Activated naive CD4-positive, alpha-beta T cell treated with anti-CD3 and anti-CD28 coated beads, Interleukin-2, amount 10 ng/mL, durations not matched to agents 7 days and 5 days (primary cell): ENCODE results near the gene ADGRA1.

Source experiments
- CTCF ChIA-PET: fragments of 350-600 bp; sonication (Branson Sonifier 250); formaldehyde crosslinking; loops from one replicate; lab custom pipeline; 2021; ENCODE audit warnings: antibody characterized with exemption; lab: Charles Lee
- DNase-seq: peaks from one replicate; pipeline ENCODE4 v3.0.0-alpha.2; 2020
- H3K27ac Mint-ChIP-seq: one replicate; pipeline ENCODE4 v1.8.0; 2021; ENCODE audit warnings: mild to moderate bottlenecking, moderate library complexity, mixed read lengths
- H3K27me3 Mint-ChIP-seq: one replicate; pipeline ENCODE4 v1.8.0; 2021; ENCODE audit warnings: mild to moderate bottlenecking, mixed read lengths
- H3K36me3 Mint-ChIP-seq: one replicate; pipeline ENCODE4 v1.8.0; 2021; ENCODE audit warnings: mixed read lengths
- H3K4me1 Mint-ChIP-seq: one replicate; pipeline ENCODE4 v1.8.0; 2021; ENCODE audit warnings: mixed read lengths
- H3K4me3 Mint-ChIP-seq: one replicate; pipeline ENCODE4 v1.8.0; 2021; ENCODE audit warnings: mild to moderate bottlenecking, moderate library complexity, mixed read lengths
- H3K9me3 Mint-ChIP-seq: one replicate; pipeline ENCODE4 v1.8.0; 2021; ENCODE audit warnings: mixed read lengths

Gene ADGRA1

DNA sequence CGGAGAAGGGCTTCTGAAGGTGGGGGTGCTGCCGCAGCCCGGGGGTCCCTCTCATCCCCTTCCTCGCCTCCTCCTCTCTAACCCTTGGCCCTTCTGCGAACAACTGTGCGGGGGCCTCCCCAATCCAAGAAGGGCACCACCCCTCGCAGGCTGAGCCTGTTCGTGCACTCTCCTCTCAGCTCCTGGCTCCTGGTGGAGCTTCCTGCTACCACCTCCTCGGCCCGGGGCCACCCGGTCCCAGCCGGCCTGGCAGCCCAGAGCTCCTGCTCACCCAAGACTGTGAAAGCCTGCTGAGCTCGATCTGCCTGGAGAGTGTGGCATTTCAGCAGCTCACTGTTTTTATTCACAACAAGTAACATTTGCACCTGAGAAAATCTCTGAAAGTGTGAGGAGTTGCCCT is 2.4 kb downstream of the ADGRA1 start:
- CTCF ChIA-PET: no interaction called here
- no peak overlapping the region for H3K4me3 Mint-ChIP-seq
- H3K9me3 Mint-ChIP-seq: no peaks in the 10 kb centered on the region
- peaks cover 49% of the 10 kb centered on the region for H3K27me3 Mint-ChIP-seq
- no peaks in the 10 kb centered on the region for H3K36me3 Mint-ChIP-seq
- no peaks in the 10 kb centered on the region for H3K4me1 Mint-ChIP-seq
- DNase-seq: no peak
- no peak overlapping the region for H3K27ac Mint-ChIP-seq

DNA sequence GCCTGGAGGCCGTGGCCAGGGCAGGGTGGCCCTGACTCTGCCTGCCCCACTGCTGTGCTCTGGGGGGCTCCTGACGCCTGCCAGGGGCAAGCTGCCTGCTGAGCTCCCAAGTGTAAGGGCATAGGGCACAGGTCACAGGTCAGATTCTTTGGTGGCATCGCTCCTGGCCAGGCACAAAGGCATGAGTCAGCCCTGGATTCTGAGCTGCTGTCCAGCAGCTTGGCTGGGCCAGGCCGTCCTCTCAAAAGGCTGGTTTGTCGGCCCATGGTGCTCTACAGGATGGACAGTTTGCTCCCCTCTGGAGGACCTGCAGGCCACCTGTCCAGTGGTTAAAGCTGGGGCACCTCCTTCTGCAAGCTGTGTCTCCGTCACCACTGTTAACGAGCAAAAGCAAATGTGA is 2.9 kb downstream of the ADGRA1 start:
- Mint-ChIP-seq H3K27me3 (peaks cover 49% of the 10 kb centered on the region), H3K9me3 (no peaks in the 10 kb centered on the region), H3K27ac (no peak overlapping the region), H3K4me3 (no peak overlapping the region), H3K36me3 (no peaks in the 10 kb centered on the region), H3K4me1 (no peaks in the 10 kb centered on the region)
- CTCF ChIA-PET: no interaction called here
- no peak for DNase-seq

DNA sequence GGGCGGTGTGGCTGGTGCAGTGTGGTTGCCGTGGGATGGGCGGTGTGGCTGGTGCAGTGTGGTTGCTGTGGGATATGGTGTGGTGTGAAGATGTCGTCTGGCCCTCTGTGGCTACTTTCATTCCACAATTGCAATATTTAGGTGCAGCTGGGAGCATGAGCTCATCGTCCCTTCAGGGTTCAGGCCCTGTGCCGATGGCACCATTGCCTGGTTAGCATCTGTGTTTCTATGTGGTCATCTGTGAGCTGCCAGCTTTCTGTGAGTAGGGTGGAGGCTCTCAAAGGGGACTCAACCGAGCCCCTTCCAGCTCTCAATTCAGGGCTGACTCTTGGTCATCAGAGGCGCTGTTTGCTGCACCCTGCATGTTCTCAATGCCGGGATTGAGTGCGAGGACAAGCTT is 3.6 kb downstream of the ADGRA1 start:
- CTCF ChIA-PET: no interaction called here
- no peaks in the 10 kb centered on the region for H3K36me3 Mint-ChIP-seq
- no peaks in the 10 kb centered on the region for H3K4me1 Mint-ChIP-seq
- no peaks in the 10 kb centered on the region for H3K9me3 Mint-ChIP-seq
- H3K4me3 Mint-ChIP-seq: no peak overlapping the region
- peaks cover 45% of the 10 kb centered on the region for H3K27me3 Mint-ChIP-seq
- H3K27ac Mint-ChIP-seq: no peak overlapping the region
- DNase-seq: no peak

DNA sequence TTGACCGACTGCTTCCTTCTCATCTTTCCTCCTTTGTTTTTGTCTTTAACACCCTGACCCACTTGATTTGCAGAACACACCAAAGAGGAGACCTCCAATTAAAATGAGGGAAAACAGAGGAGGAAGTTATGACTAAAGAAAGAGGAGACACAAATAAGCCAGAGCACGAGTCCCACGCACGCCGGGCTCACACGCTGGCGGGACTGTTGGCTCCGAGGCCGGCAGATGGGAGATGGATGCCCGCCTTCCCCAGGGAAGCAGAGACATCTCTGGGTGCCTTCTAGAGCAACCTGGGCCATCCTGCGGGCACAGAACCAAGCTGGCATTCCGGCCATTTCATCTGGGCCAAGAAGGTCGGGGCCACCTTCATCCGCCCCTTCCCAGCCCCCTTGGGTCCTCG is 5.6 kb downstream of the ADGRA1 start:
- Mint-ChIP-seq H3K4me1 (no peaks in the 10 kb centered on the region), H3K27me3 (peaks cover 25% of the 10 kb centered on the region), H3K9me3 (no peaks in the 10 kb centered on the region), H3K27ac (no peak overlapping the region), H3K4me3 (no peak overlapping the region), H3K36me3 (no peaks in the 10 kb centered on the region)
- CTCF ChIA-PET: no interaction called here
- no peak for DNase-seq

DNA sequence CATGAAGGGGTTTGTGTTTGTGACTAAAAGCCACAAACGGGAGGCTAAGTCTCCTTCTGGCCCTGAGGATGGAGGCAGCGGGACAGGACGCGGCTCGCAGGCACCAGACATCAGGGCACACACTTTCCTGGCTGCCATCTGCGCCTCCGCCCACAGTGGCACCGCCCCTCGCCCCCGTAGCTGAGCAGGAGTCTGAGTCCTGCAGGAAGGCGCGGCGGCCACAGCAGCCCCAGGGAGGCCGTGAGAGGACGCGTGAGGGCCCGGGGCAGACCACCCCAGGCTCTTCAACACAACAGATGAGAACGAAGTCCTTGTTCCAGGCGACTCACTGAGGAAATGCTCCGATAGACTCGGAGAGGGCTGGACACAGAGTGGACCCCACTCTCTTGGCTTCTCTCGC is 6.6 kb downstream of the ADGRA1 start:
- peaks cover 15% of the 10 kb centered on the region for H3K27me3 Mint-ChIP-seq
- CTCF ChIA-PET: no interaction called here
- H3K4me3 Mint-ChIP-seq: no peak overlapping the region
- no peak overlapping the region for H3K27ac Mint-ChIP-seq
- DNase-seq: no peak
- H3K36me3 Mint-ChIP-seq: no peaks in the 10 kb centered on the region
- H3K4me1 Mint-ChIP-seq: no peaks in the 10 kb centered on the region
- no peaks in the 10 kb centered on the region for H3K9me3 Mint-ChIP-seq

DNA sequence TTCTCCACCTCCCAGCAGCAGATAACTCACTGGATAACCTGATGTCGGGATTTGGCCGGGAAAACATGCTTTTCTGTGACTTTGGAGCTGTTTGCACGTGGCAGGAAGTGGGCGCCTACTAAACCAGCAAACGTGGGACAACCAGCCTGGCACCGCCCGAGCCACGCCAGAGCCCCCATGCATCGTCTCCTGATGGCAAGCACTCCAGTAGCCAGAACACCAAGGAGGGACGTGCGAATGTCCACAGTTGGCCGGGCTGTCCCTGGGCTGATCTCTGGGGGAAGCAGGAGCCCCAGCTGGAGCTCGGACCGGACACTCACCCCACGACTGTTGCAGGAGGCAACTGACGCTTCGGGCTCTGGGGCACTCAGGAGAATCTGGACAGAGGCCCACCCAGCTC is 7.1 kb downstream of the ADGRA1 start:
- Mint-ChIP-seq H3K36me3 (no peaks in the 10 kb centered on the region), H3K9me3 (no peaks in the 10 kb centered on the region), H3K27me3 (peaks cover 10% of the 10 kb centered on the region), H3K4me1 (no peaks in the 10 kb centered on the region), H3K27ac (no peak overlapping the region), H3K4me3 (no peak overlapping the region)
- CTCF ChIA-PET: no interaction called here
- DNase-seq: no peak

DNA sequence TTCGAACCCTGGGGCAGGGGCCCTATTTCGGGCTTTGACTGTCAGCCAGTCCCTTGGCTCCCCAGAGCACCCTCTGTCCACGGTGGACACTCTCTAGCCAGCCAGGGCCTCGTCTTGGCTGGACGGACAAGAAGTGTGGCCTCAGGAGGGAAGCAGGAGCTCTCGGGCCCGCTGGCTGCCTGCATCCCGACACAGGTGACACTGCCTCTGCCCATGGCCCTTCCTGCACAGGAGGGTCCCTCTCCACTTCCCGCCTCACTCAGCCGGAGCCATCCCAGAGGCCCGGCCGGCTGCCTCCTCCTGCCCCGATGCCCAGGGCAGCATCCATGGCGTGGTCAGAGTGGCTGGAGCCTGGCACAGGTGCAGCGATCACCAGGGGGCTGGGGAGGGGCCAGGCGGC is 7.9 kb downstream of the ADGRA1 start:
- H3K4me3 Mint-ChIP-seq: no peak overlapping the region
- H3K27me3 Mint-ChIP-seq: peaks cover 5% of the 10 kb centered on the region
- CTCF ChIA-PET: no interaction called here
- no peaks in the 10 kb centered on the region for H3K36me3 Mint-ChIP-seq
- no peak for DNase-seq
- H3K4me1 Mint-ChIP-seq: no peaks in the 10 kb centered on the region
- H3K27ac Mint-ChIP-seq: no peak overlapping the region
- no peaks in the 10 kb centered on the region for H3K9me3 Mint-ChIP-seq

DNA sequence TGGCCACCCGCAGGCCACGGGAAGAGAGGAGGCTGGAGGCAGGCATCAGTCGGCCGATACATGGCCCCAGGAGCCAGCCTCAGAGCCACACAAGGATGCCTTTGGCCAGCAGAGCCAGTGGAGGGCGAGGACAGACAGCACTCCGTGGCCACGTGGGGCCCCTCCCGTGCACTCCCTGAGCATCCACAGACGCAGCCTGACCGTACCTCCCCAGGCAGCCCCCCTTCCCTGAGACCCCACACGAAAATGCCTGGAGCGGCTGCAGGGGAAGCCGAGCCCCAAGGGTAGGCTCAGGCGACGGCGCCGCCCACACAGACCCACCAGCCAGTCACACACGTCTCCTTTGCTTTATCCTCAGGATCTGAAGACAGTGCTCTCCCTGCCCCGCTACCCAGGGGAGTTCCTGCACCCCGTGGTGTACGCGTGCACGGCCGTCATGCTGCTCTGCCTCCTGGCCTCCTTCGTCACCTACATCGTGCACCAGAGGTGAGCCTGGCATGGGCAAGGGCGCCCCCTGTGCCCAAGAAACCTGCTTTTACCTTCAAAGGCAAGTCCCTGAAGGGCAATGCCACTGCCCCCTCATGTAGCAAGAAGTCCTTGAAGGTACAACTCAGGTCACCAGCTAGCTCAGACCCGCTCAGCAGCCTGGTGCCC is 9.0 kb downstream of the ADGRA1 start:
- CTCF ChIA-PET: no interaction called here
- Mint-ChIP-seq H3K36me3 (no peaks in the 10 kb centered on the region), H3K27ac (no peak overlapping the region), H3K9me3 (no peaks in the 10 kb centered on the region), H3K27me3 (peaks cover 15% of the 10 kb centered on the region), H3K4me3 (no peak overlapping the region), H3K4me1 (no peaks in the 10 kb centered on the region)
- DNase-seq: no peak

DNA sequence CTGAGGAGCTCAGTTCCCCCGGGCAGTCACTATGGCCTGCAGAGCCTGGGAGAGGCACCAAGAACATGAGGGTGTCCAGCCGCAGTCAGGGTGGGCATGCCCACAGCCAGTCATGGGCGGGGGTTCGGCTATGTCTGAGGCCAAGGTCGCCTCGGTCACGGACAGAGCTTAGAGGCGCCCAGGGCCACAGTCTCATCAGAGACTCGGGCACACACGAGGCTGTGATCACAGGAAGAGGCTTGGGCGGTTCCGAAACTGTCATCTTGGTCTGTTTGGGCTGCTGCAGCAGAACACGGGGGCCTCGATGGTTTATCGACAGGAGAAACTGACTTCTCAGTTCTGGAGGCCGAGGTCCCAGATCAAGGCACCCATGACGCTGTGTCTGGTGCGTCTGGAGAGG is 9.7 kb downstream of the ADGRA1 start:
- Mint-ChIP-seq H3K27me3 (peaks cover 19% of the 10 kb centered on the region), H3K27ac (no peak overlapping the region), H3K4me3 (no peak overlapping the region), H3K36me3 (no peaks in the 10 kb centered on the region), H3K4me1 (no peaks in the 10 kb centered on the region), H3K9me3 (no peaks in the 10 kb centered on the region)
- CTCF ChIA-PET: no interaction called here
- no peak for DNase-seq

DNA sequence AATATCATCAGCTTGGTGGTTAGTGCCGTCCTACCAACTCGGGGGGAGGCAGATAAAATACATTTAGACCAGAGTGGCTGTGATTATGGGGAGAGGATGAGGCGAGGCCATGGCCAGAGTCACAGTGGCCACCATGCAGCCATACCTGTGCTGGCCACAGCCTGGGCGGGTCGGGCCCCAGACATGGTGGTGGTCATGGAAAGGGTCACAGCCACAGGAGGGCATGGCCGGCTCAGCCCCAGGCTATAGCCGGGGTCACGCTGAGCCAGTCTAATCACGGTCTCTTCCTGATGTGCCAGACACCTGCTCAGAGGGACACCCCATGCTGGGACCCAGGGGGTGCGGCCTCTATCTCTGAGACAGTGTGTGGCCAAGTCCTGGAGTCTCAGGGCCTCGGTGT is 10.2 kb downstream of the ADGRA1 start:
- no peak overlapping the region for H3K4me3 Mint-ChIP-seq
- peaks cover 19% of the 10 kb centered on the region for H3K27me3 Mint-ChIP-seq
- H3K9me3 Mint-ChIP-seq: no peaks in the 10 kb centered on the region
- H3K36me3 Mint-ChIP-seq: no peaks in the 10 kb centered on the region
- H3K27ac Mint-ChIP-seq: no peak overlapping the region
- DNase-seq: no peak
- CTCF ChIA-PET: no interaction called here
- H3K4me1 Mint-ChIP-seq: no peaks in the 10 kb centered on the region

DNA sequence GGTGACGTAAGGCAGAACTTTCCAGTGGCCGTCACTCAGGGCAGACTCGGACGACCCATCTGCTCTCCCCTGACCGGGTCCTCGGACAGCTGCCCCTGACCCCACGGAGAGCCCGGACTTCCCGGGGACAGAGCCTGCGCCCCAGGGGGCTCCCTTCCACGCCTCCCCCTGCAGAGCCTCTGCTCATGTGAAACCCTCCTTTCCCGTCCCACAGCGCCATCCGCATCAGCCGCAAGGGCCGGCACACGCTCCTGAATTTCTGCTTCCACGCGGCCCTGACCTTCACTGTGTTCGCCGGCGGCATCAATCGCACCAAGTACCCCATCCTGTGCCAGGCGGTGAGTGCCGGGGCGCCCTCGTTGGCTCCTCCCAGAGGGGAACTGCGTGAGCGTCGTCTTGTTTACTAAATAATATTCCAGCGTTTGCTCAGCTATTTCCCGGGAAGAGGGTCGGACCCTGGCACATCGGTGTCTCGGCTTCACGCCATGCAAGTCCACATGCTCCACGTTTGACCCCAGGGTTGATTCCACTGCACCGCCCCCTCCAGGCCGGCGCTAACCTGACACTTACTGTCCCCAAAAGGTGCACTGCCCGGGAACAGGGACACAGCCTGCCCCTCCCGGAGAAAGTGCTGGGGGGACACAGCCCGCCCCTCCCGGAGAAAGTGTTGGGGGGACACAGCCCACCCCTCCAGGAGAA is 10.9 kb downstream of the ADGRA1 start:
- no peak overlapping the region for H3K27ac Mint-ChIP-seq
- no peaks in the 10 kb centered on the region for H3K4me1 Mint-ChIP-seq
- CTCF ChIA-PET: no interaction called here
- DNase-seq: no peak
- H3K36me3 Mint-ChIP-seq: no peaks in the 10 kb centered on the region
- peaks cover 21% of the 10 kb centered on the region for H3K27me3 Mint-ChIP-seq
- H3K9me3 Mint-ChIP-seq: no peaks in the 10 kb centered on the region
- no peak overlapping the region for H3K4me3 Mint-ChIP-seq

DNA sequence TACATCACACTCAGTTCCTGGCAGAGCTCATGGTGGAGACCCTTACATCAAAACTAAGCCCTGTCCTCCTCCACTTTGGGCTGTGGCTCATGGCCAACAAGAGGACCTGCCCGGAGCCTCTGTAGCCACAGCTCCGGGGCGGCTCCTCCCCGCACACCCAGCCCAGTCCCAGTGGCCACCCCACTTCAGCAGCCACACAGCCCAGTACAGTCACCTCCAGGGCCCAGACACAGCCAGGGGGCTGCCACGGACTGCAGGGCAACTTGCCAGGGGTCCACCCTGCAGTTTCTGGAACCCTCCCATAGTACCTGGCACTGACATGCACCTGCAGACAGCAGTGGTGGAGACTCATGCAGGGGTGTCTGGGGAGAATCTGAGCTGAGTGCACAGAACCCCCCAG is 11.8 kb downstream of the ADGRA1 start:
- H3K27ac Mint-ChIP-seq: no peak overlapping the region
- H3K27me3 Mint-ChIP-seq: peaks cover 28% of the 10 kb centered on the region
- H3K9me3 Mint-ChIP-seq: no peaks in the 10 kb centered on the region
- no peak for DNase-seq
- H3K36me3 Mint-ChIP-seq: no peaks in the 10 kb centered on the region
- H3K4me1 Mint-ChIP-seq: no peaks in the 10 kb centered on the region
- CTCF ChIA-PET: no interaction called here
- H3K4me3 Mint-ChIP-seq: no peak overlapping the region

DNA sequence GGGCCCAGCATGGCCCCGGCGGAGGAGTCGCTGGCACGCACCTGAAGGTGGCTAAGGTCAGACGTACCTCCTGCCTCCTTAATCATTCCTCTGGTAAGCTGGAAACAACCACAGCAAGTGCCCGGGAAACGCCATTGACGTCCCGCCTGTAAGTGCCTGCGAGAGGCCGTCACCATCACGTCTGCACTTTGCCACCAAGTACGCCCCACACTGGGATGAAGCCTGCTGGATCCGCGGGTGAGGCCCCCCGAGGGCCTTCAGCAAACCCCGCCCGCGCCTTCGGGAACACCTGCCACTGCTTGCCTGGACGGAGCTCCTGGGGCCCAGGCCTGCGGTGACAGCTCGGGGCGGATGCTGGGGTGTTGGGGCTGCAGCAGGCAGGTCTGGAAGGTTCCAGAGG is 12.5 kb downstream of the ADGRA1 start:
- Mint-ChIP-seq H3K4me3 (no peak overlapping the region), H3K27ac (no peak overlapping the region), H3K4me1 (no peaks in the 10 kb centered on the region), H3K27me3 (peaks cover 32% of the 10 kb centered on the region), H3K9me3 (no peaks in the 10 kb centered on the region), H3K36me3 (no peaks in the 10 kb centered on the region)
- CTCF ChIA-PET: no interaction called here
- no peak for DNase-seq

DNA sequence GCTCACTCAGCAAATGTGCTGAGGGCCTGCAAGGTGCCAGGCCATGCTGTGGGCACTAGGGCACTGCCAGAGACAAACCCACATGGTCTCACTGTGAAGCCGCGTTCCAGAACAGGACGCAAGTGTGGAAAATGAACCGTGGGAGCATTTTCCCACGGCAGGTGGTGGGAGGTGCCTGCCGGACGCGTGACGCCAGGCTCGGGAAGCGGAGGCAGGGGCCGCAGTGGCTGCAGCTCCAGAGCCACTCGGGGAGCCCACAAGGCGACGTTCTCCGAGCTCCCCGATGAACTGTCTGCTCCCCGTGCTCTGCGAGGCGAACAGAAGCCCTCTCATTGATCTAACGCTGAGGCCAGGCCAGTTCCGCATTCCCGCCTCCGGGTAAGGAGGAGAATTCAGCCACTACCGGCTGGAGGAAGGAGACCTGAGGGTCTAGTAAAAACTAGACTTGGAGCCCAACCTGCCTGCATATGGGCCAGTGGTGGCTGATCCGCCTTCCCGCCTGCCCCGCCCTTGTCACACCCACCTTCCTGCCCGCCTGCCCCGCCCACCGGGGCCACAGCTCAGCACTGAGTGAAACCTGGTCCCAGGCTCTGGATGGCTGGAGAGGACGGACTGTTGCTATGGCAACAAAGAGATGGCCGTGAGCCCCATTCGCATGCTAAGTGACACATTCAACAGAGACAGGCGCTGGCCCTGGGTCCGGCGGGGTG is 13.1 kb downstream of the ADGRA1 start:
- H3K4me3 Mint-ChIP-seq: no peak overlapping the region
- peaks cover 36% of the 10 kb centered on the region for H3K27me3 Mint-ChIP-seq
- CTCF ChIA-PET: no interaction called here
- H3K27ac Mint-ChIP-seq: no peak overlapping the region
- H3K36me3 Mint-ChIP-seq: no peaks in the 10 kb centered on the region
- peak; percentile 39 for DNase-seq
- H3K9me3 Mint-ChIP-seq: no peaks in the 10 kb centered on the region
- no peaks in the 10 kb centered on the region for H3K4me1 Mint-ChIP-seq

DNA sequence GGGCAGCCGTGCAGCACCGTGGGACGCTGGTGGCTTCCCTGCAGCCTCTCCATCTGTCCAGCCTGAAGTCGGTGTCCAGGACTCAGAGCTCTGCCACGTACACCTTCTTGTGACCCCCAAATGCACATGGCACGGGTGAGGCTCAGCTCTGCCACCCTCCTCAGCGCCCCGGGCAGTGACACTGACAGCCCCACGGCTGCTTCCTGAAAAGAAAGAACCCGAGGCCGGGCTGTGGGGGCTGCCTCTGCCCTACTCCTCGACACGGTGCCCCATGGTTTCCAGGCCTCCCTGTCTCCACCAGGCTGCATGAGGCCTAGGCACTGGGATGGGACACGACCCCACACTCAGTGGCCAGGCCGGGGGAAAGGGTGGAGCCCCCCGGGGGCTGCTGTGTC is 13.7 kb downstream of the ADGRA1 start:
- no peaks in the 10 kb centered on the region for H3K9me3 Mint-ChIP-seq
- no peaks in the 10 kb centered on the region for H3K36me3 Mint-ChIP-seq
- H3K4me3 Mint-ChIP-seq: no peak overlapping the region
- peaks cover 36% of the 10 kb centered on the region for H3K27me3 Mint-ChIP-seq
- no peak for DNase-seq
- H3K4me1 Mint-ChIP-seq: no peaks in the 10 kb centered on the region
- H3K27ac Mint-ChIP-seq: no peak overlapping the region
- CTCF ChIA-PET: no interaction called here
